K562 (cell line): ENCODE data around the gene HOXB5. TPM values are rescaled to one million over a fixed set of nuclear protein-coding genes. Genes with fewer than 3 reads are reported as not detected.

Source experiments
- BDP1 ChIP-seq: IDR thresholded peaks from 3 replicates; pipeline ENCODE4 v1.6.1; 2011; ENCODE audit not compliant: insufficient read length, insufficient read depth
- CEBPZ ChIP-seq: fragments of 150-350 bp; IDR thresholded peaks from 2 replicates; pipeline ENCODE4 v1.6.1; 2014; ENCODE audit warnings: low read depth, mild to moderate bottlenecking, low read length, borderline replicate concordance
- CREB5 ChIP-seq: fragments of 250-450 bp; sonication (Bioruptor Pico); IDR thresholded peaks from 2 replicates; pipeline ENCODE4 v1.5.0; 2020; ENCODE audit warnings: mild to moderate bottlenecking
- DNMT1 ChIP-seq: fragments of 450-650 bp; IDR thresholded peaks from 2 replicates; pipeline ENCODE4 v1.6.1; 2016; ENCODE audit warnings: antibody characterized with exemption, mild to moderate bottlenecking
- POLR2B ChIP-seq: fragments of 450-650 bp; IDR thresholded peaks from 2 replicates; pipeline ENCODE4 v1.6.1; 2018; ENCODE audit warnings: low read depth; ENCODE audit not compliant: partially characterized antibody
- THRA ChIP-seq: fragments of 450-650 bp; IDR thresholded peaks from 2 replicates; pipeline ENCODE4 v1.6.1; 2017; ENCODE audit warnings: mild to moderate bottlenecking, moderate library complexity
- THRB ChIP-seq: fragments of 450-650 bp; formaldehyde crosslinking; conservative IDR thresholded peaks from 2 replicates; pipeline ENCODE4 v1.4.0; 2022; ENCODE audit warnings: mild to moderate bottlenecking, missing genetic modification characterization
- ZNF277 ChIP-seq: fragments of 250-450 bp; sonication (Bioruptor Pico); IDR thresholded peaks from 2 replicates; pipeline ENCODE4 v1.8.0; 2022; ENCODE audit warnings: inconsistent platforms, mild to moderate bottlenecking, moderate library complexity, borderline replicate concordance
- ZNF655 ChIP-seq: fragments of 250-450 bp; sonication (Bioruptor Pico); IDR thresholded peaks from 2 replicates; pipeline ENCODE4 v1.5.0; 2021
- polyA plus RNA-seq, 8 experiments: library from polyadenylated mRNA; depleted of rRNA in 4 of 8; stranded (reverse) in 5 of 8; unstranded in 3 of 8; fragments of >200 nt; fragmentation: Nextera tagmentation in 2 of 8; fragmentation: Illumina TruSeq in 1 of 8; extraction: Ambion mirVana in 2 of 8; extraction: Trizol in 1 of 8; gene quantifications; 2 replicates each; pipeline versions ENCODE4 v1.2.1 to v1.2.3, GENCODE V29; 2011 to 2014; ENCODE audit warnings: inconsistent platforms in 1 of 8, missing spikeins in 1 of 8
- total RNA-seq, 7 experiments: library from RNA; depleted of rRNA in 6 of 7; stranded (reverse); fragments of >200 nt in 6 of 7; fragmentation: Illumina TruSeq in 2 of 7; extraction: Trizol in 2 of 7; gene quantifications; 2 replicates each; pipeline versions ENCODE4 v1.2.1 to v1.2.3, GENCODE V29; 2011 to 2021; ENCODE audit warnings: low replicate concordance in 1 of 7
- TF ChIP-seq, protein P1 (sequence below): fragments of 450-650 bp; IDR thresholded peaks from 2 replicates; pipeline ENCODE4 v1.7.1; 2018; ENCODE audit warnings: mild to moderate bottlenecking, low read depth; ENCODE audit not compliant: partially characterized antibody
- TF ChIP-seq, protein P2 (sequence below): IDR thresholded peaks from 2 replicates; pipeline ENCODE4 v1.6.1; 2011; ENCODE audit not compliant: insufficient read length; ENCODE audit errors: extremely low read depth

Gene HOXB5
- total and polyA plus RNA-seq, 9 of the 15 experiments (the other 6 are each of a cell fraction or from before 2014, with no cell fraction given), result 0.24 to 2.7 (median 0.65) TPM

DNA sequence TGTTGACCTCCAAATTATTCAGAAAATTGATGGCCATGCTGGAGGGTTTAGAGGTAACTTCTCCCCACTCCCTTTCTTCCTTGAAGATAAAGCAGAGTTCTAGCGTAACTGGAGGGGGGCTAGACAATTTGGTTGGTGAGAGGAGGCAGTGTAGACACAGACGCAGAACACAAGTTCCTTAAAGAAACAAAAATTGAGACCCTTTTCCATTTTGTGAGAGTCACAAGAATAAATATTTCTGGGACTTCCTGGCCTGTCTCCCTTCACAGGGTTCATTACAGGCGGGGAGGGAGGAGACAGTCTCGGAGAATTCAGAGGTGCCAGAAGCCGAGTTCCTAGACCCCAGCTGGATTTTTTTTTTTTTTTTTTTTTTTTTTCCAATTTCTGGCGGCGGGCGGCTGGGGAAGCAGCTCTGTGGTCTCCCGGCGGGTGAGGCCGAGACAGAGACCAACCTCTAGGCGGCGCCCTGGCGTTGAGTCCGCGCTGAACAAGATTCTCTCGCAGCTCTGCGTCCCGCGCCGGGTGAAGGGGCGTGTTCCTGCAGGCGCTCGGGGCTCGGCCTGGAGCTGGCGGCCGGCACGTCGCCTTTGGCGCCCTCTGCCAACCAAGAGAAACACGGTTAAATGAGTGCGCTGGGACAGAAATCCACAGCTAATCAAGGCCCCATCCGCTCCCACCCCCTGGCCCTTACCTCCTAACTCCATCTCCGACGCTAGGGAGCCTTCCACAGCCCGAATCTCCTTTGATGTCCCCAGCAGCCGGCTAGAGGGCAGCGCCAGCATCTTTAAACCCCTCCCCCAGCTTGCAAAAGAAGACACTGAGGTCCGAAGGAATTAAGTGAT is 42.8 kb upstream of the HOXB5 start (continued):
- TF ChIP-seq THRB (CRISPR knock-in tag) (no peak), DNMT1 (no peak), THRA (no peak), CEBPZ (no peak), ZNF655 (CRISPR knock-in tag) (no peak), CREB5 (CRISPR knock-in tag) (no peak), POLR2B (no peak), ZNF277 (CRISPR knock-in tag) (no peak), BDP1 (no peak)
- TF ChIP-seq, protein P1, sequence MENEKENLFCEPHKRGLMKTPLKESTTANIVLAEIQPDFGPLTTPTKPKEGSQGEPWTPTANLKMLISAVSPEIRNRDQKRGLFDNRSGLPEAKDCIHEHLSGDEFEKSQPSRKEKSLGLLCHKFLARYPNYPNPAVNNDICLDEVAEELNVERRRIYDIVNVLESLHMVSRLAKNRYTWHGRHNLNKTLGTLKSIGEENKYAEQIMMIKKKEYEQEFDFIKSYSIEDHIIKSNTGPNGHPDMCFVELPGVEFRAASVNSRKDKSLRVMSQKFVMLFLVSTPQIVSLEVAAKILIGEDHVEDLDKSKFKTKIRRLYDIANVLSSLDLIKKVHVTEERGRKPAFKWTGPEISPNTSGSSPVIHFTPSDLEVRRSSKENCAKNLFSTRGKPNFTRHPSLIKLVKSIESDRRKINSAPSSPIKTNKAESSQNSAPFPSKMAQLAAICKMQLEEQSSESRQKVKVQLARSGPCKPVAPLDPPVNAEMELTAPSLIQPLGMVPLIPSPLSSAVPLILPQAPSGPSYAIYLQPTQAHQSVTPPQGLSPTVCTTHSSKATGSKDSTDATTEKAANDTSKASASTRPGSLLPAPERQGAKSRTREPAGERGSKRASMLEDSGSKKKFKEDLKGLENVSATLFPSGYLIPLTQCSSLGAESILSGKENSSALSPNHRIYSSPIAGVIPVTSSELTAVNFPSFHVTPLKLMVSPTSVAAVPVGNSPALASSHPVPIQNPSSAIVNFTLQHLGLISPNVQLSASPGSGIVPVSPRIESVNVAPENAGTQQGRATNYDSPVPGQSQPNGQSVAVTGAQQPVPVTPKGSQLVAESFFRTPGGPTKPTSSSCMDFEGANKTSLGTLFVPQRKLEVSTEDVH, result no peak
- TF ChIP-seq, protein P2, sequence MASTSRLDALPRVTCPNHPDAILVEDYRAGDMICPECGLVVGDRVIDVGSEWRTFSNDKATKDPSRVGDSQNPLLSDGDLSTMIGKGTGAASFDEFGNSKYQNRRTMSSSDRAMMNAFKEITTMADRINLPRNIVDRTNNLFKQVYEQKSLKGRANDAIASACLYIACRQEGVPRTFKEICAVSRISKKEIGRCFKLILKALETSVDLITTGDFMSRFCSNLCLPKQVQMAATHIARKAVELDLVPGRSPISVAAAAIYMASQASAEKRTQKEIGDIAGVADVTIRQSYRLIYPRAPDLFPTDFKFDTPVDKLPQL, result no peak
